PC-9 (cell line): ENCODE measurements around the gene SASH1.

ENCODE experiments used
- CTCF ChIP-seq: fragments of 200-600 bp; sonication (generic); conservative IDR thresholded peaks from 2 replicates; pipeline ENCODE4 v1.6.1; 2017; ENCODE audit warnings: mixed run types, antibody characterized with exemption, mild to moderate bottlenecking, moderate library complexity
- EZH2 ChIP-seq: fragments of 200-600 bp; sonication (generic); IDR thresholded peaks from 2 replicates; pipeline ENCODE4 v1.8.0; 2017; ENCODE audit warnings: antibody characterized with exemption, low read depth

GRCh38 chr6:148529010-148529409, 186.4 kb downstream of the SASH1 start:
- TF ChIP-seq CTCF (no peak), EZH2 (no peak)
